Transverse colon (tissue), 4 donors: Measurements from ENCODE around the gene SENP5.

ENCODE experiments used
- CTCF ChIP-seq, 5 experiments: fragments of 200-600 bp in 3 of 5; fragments of 450-650 bp in 2 of 5; sonication (generic) in 3 of 5; IDR thresholded peaks; 1 replicate in 2 of 5; 2 replicates in 3 of 5; pipeline ENCODE4 v1.5.1; 2016 to 2017; ENCODE audit warnings: antibody characterized with exemption in 5 of 5, inconsistent platforms in 3 of 5, mild to moderate bottlenecking in 2 of 5, moderate library complexity in 1 of 5
- EP300 ChIP-seq: sonication (generic); formaldehyde crosslinking; IDR thresholded peaks from one replicate; pipeline ENCODE4 v1.6.1; 2017; ENCODE audit warnings: antibody characterized with exemption, low read depth
- POLR2A ChIP-seq: fragments of 450-650 bp; IDR thresholded peaks from one replicate; pipeline ENCODE4 v1.6.1; 2016; ENCODE audit warnings: antibody characterized with exemption, mild to moderate bottlenecking, moderate library complexity
- POLR2AphosphoS5 ChIP-seq, 3 donors: sonication (generic); formaldehyde crosslinking; IDR thresholded peaks; one replicate each; pipeline ENCODE4 v1.6.1; 2016; ENCODE audit warnings: antibody characterized with exemption in 3 of 3

- no peak for TF ChIP-seq CTCF (IDR thresholded peaks at IDR 0.05)
- TF ChIP-seq POLR2AphosphoS5 (IDR thresholded peaks at IDR 0.05), result no peak
- TF ChIP-seq POLR2A, result no peak
- no peak for TF ChIP-seq EP300
Observed at GRCh38 chr3:196962930-196963630, 95.4 kb downstream of the SENP5 start.
